MM.1S (cell line): ENCODE results near the gene WEE2.

Experiments used
- CTCF ChIP-seq: fragments of 300-600 bp; sonication (generic); IDR thresholded peaks from 2 replicates; pipeline ENCODE4 v1.5.1; 2016; ENCODE audit warnings: antibody characterized with exemption, low read length, mixed read lengths
- EZH2 ChIP-seq: fragments of 300-600 bp; sonication (generic); optimal IDR thresholded peaks from 2 replicates; pipeline ENCODE3; 2017; ENCODE audit warnings: low read depth, mild to moderate bottlenecking, antibody characterized with exemption, low read length, mixed read lengths
- EZH2phosphoT487 ChIP-seq: fragments of 300-600 bp; sonication (generic); IDR thresholded peaks from 2 replicates; pipeline ENCODE4 v1.6.1; 2018; ENCODE audit warnings: antibody characterized with exemption, low read length

GRCh38 chr7:141686670-141687069 lies 21.5 kb upstream of the WEE2 start:
- TF ChIP-seq EZH2, result no peak
- TF ChIP-seq CTCF, result no peak
- TF ChIP-seq EZH2phosphoT487, result no peak
